Measurements from ENCODE around the gene DOCK2. TPM values are rescaled to one million over a fixed set of nuclear protein-coding genes. Genes with fewer than 3 reads are reported as not detected.

Gene DOCK2
- total RNA-seq, 1 donor from 2014 or later = 13.6 TPM

DNA sequence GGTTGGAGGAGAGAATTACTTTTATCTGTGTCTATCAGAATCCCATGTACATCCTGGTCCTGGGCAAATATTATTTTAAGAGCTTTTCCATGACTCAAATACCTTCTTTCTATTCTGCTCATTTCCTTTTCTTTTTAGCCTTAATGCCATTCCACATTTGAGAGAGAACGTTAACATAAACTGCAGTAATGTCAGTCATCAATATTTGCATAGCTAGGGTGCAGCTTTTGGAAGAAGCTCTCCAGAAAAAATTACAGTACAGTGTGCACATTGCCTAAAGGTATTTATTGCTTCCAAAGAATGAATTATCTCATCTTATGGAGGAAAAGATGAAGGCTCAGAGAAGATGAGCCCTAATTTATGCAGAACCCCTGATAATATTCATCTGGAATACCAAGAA lies 284.9 kb downstream of the DOCK2 start:
- H3K4me1 ChIP-seq (ENCODE audit: control insufficient read depth in 3 of 3, insufficient read depth in 3 of 3, low read length in 3 of 3) = no peaks in the 10 kb centered on the region
- no peaks in the 10 kb centered on the region for H3K9me3 ChIP-seq (ENCODE audit: control insufficient read depth in 3 of 3, low read length in 3 of 3)
- H3K9ac ChIP-seq (ENCODE audit: low read depth in 1 of 3, low read length in 3 of 3) = no peak overlapping the region
- H3K4me3 ChIP-seq (ENCODE audit: low read length in 3 of 3) = no peak overlapping the region
- H3K27ac ChIP-seq (ENCODE audit: low read depth, low read length) = no peak overlapping the region
- no peaks in the 10 kb centered on the region for H3K27me3 ChIP-seq (ENCODE audit: control insufficient read depth in 3 of 3, insufficient read depth in 3 of 3, low read length in 3 of 3)
- H3K36me3 ChIP-seq (ENCODE audit: control insufficient read depth in 3 of 3, insufficient read depth in 3 of 3, low read length in 3 of 3) = no peaks in the 10 kb centered on the region

DNA sequence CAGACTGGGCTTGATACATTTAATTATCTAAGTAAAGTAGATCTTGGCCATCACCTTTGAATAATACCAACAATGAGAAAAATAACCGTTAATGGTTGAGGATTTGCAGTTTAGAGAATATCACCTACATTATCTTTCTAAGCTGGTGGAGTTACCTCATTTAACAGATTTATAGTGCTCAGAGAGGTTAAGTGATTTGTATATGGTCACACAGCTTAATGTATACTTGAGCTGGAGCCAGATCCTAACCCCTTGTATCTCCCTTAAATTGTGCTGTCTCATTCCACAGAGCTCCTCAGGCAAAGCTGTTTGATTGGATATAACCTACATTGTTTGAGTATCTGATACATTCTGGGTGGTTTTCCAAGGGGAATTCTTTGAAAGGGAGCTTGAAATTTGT lies 285.4 kb downstream of the DOCK2 start:
- Histone ChIP-seq H3K9me3 (ENCODE audit: control insufficient read depth in 3 of 3, low read length in 3 of 3) (no peaks in the 10 kb centered on the region), H3K4me1 (ENCODE audit: control insufficient read depth in 3 of 3, insufficient read depth in 3 of 3, low read length in 3 of 3) (no peaks in the 10 kb centered on the region), H3K27me3 (ENCODE audit: control insufficient read depth in 3 of 3, insufficient read depth in 3 of 3, low read length in 3 of 3) (no peaks in the 10 kb centered on the region), H3K4me3 (ENCODE audit: low read length in 3 of 3) (no peak overlapping the region), H3K9ac (ENCODE audit: low read depth in 1 of 3, low read length in 3 of 3) (no peak overlapping the region), H3K36me3 (ENCODE audit: control insufficient read depth in 3 of 3, insufficient read depth in 3 of 3, low read length in 3 of 3) (no peaks in the 10 kb centered on the region), H3K27ac (ENCODE audit: low read depth, low read length) (no peak overlapping the region)

DNA sequence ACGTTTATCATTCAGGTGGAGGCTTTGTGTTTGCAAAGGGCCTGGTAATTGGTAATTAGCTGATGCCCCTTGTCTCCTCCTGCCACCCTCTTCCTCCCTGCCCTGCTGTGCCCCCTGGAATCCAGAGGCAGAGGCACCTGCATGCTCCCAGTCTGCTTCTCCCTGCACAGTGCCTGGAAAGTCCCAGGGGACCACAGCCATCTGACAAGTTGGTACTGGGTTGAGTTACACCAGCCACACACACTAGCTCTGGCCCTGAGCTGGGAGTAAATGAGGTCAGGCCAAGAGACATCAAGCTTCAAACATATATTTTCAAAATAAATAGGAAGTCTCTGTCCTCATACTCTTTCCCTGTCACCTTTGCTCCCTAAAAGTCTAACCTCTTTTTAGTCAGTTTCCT lies 286.9 kb downstream of the DOCK2 start:
- Histone ChIP-seq H3K27ac (ENCODE audit: low read depth, low read length) (no peak overlapping the region), H3K36me3 (ENCODE audit: control insufficient read depth in 3 of 3, insufficient read depth in 3 of 3, low read length in 3 of 3) (no peaks in the 10 kb centered on the region), H3K4me1 (ENCODE audit: control insufficient read depth in 3 of 3, insufficient read depth in 3 of 3, low read length in 3 of 3) (no peaks in the 10 kb centered on the region), H3K4me3 (ENCODE audit: low read length in 3 of 3) (no peak overlapping the region), H3K9me3 (ENCODE audit: control insufficient read depth in 3 of 3, low read length in 3 of 3) (no peaks in the 10 kb centered on the region), H3K27me3 (ENCODE audit: control insufficient read depth in 3 of 3, insufficient read depth in 3 of 3, low read length in 3 of 3) (peaks cover 0 to 3% (median 0%) of the 10 kb centered on the region in 3 donors), H3K9ac (ENCODE audit: low read depth in 1 of 3, low read length in 3 of 3) (no peak overlapping the region)

DNA sequence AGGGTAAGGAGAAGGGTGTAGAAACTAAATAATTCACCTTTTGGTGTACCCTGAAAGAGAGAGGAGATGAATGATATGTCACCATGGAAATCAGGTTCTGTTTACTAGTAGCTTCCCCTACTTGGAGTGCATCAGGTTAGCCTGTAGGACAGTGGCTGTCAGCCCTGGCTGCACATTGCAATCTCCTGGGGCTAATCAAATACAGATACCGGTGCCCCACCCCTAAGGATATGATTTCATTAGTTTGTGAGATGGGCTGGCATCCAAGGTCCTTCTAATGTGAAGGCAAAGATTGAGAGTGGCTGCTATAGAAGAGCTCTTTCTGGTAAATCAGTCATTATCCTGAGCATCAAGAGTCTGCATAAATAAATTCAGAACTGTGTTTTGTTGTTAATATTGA lies 296.1 kb downstream of the DOCK2 start:
- Histone ChIP-seq H3K4me3 (ENCODE audit: low read length in 3 of 3) (no peak overlapping the region), H3K27me3 (ENCODE audit: control insufficient read depth in 3 of 3, insufficient read depth in 3 of 3, low read length in 3 of 3) (peaks cover 0 to 2% (median 1%) of the 10 kb centered on the region in 3 donors), H3K27ac (ENCODE audit: low read depth, low read length) (no peak overlapping the region), H3K36me3 (ENCODE audit: control insufficient read depth in 3 of 3, insufficient read depth in 3 of 3, low read length in 3 of 3) (no peaks in the 10 kb centered on the region), H3K4me1 (ENCODE audit: control insufficient read depth in 3 of 3, insufficient read depth in 3 of 3, low read length in 3 of 3) (no peaks in the 10 kb centered on the region), H3K9ac (ENCODE audit: low read depth in 1 of 3, low read length in 3 of 3) (no peak overlapping the region), H3K9me3 (ENCODE audit: control insufficient read depth in 3 of 3, low read length in 3 of 3) (no peaks in the 10 kb centered on the region)

DNA sequence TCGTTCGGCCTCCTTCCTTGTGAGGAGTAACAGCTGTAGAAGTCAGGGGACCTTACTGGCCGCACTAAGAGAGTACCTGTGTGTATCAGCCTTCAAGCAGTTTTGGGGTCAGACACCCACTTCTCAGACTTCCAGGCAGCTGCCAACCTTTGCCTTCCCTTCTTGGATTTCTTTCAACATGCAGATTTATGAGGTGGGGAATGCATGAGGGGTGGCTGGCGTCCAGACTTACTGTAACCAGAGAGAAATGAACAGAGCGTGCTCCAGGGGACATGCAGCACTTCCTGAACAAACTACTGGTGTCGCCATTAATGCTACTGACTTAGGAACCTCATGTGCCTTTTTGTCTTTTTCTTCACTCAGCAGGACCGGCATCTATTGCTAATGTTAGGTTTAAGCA lies 296.5 kb downstream of the DOCK2 start:
- H3K9me3 ChIP-seq (ENCODE audit: control insufficient read depth in 3 of 3, low read length in 3 of 3) = no peaks in the 10 kb centered on the region
- no peak overlapping the region for H3K9ac ChIP-seq (ENCODE audit: low read depth in 1 of 3, low read length in 3 of 3)
- H3K4me1 ChIP-seq (ENCODE audit: control insufficient read depth in 3 of 3, insufficient read depth in 3 of 3, low read length in 3 of 3) = no peaks in the 10 kb centered on the region
- no peaks in the 10 kb centered on the region for H3K36me3 ChIP-seq (ENCODE audit: control insufficient read depth in 3 of 3, insufficient read depth in 3 of 3, low read length in 3 of 3)
- peaks cover 0 to 2% (median 0%) of the 10 kb centered on the region in 3 donors for H3K27me3 ChIP-seq (ENCODE audit: control insufficient read depth in 3 of 3, insufficient read depth in 3 of 3, low read length in 3 of 3)
- H3K27ac ChIP-seq (ENCODE audit: low read depth, low read length) = no peak overlapping the region
- no peak overlapping the region for H3K4me3 ChIP-seq (ENCODE audit: low read length in 3 of 3)

DNA sequence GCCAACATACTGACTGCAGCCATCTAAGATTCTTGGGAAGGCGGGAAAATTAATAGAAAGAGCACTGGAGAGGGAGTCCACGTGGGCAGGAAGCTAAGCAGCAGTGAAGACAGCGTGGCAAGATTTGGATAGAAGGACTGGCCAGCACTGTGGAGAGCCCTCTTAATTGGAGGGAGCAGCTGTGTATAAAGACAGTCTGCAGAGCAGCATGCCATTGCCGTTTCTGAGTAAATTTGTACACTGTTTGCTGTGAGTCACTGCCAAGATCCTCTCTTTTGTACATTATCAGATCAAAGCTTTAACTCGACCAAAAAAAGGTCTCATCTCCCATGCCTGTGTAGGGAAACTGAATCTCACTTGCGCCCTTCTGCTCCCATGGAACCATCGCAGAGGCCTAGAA lies 297.9 kb downstream of the DOCK2 start:
- Histone ChIP-seq H3K27ac (ENCODE audit: low read depth, low read length) (no peak overlapping the region), H3K9me3 (ENCODE audit: control insufficient read depth in 3 of 3, low read length in 3 of 3) (no peaks in the 10 kb centered on the region), H3K27me3 (ENCODE audit: control insufficient read depth in 3 of 3, insufficient read depth in 3 of 3, low read length in 3 of 3) (peaks cover 0 to 2% (median 0%) of the 10 kb centered on the region in 3 donors)

DNA sequence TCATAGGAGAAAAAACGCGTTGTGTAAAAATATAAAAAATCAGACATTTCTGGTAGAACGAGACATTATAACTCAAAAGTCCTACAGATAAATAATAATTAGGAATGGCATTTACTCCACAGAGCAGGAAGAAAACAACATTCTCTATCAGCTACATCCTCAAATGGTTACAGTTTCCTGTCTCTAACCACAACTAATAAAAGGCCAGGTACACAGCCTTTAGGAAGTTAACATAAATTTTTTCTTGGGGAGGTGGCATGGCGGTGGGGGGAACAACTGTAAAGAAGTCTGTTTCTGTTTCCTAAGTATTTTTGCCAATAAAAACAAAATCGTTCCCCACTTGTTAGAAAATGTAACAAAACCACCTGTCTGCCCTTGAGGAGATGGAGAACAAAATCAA lies 298.7 kb downstream of the DOCK2 start:
- Histone ChIP-seq H3K27ac (ENCODE audit: low read depth, low read length) (no peak overlapping the region), H3K36me3 (ENCODE audit: control insufficient read depth in 3 of 3, insufficient read depth in 3 of 3, low read length in 3 of 3) (no peaks in the 10 kb centered on the region), H3K4me1 (ENCODE audit: control insufficient read depth in 3 of 3, insufficient read depth in 3 of 3, low read length in 3 of 3) (no peaks in the 10 kb centered on the region), H3K9me3 (ENCODE audit: control insufficient read depth in 3 of 3, low read length in 3 of 3) (no peaks in the 10 kb centered on the region), H3K4me3 (ENCODE audit: low read length in 3 of 3) (no peak overlapping the region), H3K27me3 (ENCODE audit: control insufficient read depth in 3 of 3, insufficient read depth in 3 of 3, low read length in 3 of 3) (peaks cover 0 to 2% (median 0%) of the 10 kb centered on the region in 3 donors), H3K9ac (ENCODE audit: low read depth in 1 of 3, low read length in 3 of 3) (no peak overlapping the region)

More for the DNA sequence above, 297.9 kb downstream of the DOCK2 start:
- H3K4me1 ChIP-seq (ENCODE audit: control insufficient read depth in 3 of 3, insufficient read depth in 3 of 3, low read length in 3 of 3) = no peaks in the 10 kb centered on the region
- no peak overlapping the region for H3K4me3 ChIP-seq (ENCODE audit: low read length in 3 of 3)
- no peak overlapping the region for H3K9ac ChIP-seq (ENCODE audit: low read depth in 1 of 3, low read length in 3 of 3)
- no peaks in the 10 kb centered on the region for H3K36me3 ChIP-seq (ENCODE audit: control insufficient read depth in 3 of 3, insufficient read depth in 3 of 3, low read length in 3 of 3)

DNA sequence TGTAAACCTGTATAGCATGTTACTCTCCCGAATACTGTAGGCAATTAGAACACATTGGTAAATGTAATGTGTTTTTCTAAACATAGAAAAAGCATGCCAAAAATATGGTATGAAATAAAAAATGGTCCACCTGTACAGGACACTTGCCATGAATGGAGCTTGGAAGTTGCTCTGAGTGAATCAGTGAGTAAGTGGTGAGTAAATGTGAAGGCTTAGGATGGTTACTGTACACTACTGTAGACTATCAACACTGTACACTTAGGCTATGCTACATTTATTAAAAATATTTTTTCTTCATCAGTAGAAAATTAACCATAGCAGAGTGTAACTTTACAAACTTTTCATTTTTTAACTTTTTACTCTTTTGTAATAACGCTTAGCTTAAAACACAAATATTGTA lies 301.4 kb downstream of the DOCK2 start:
- Histone ChIP-seq H3K36me3 (ENCODE audit: control insufficient read depth in 3 of 3, insufficient read depth in 3 of 3, low read length in 3 of 3) (no peaks in the 10 kb centered on the region), H3K4me3 (ENCODE audit: low read length in 3 of 3) (no peak overlapping the region), H3K9me3 (ENCODE audit: control insufficient read depth in 3 of 3, low read length in 3 of 3) (no peaks in the 10 kb centered on the region), H3K4me1 (ENCODE audit: control insufficient read depth in 3 of 3, insufficient read depth in 3 of 3, low read length in 3 of 3) (no peaks in the 10 kb centered on the region), H3K27me3 (ENCODE audit: control insufficient read depth in 3 of 3, insufficient read depth in 3 of 3, low read length in 3 of 3) (peaks cover 0 to 2% (median 0%) of the 10 kb centered on the region in 3 donors), H3K9ac (ENCODE audit: low read depth in 1 of 3, low read length in 3 of 3) (no peak overlapping the region), H3K27ac (ENCODE audit: low read depth, low read length) (no peak overlapping the region)

DNA sequence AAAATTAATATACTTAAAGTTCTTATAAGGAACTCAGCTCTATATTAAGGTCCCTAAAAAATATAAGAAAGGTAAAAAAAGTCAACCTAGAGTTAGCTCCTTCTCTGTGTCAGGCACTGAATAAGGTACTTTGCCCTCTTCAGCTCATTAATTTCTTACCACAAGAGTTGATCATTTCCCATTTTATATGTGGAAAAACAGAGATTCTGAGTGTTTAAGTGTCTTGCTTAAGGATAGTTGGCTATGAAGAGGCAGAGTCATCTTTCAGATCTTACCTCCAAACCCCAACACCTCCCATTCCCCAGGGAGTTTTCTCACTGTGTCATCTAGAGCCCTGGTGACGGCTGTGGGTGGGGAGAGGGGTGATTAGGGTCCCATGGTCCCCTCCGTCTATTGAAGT lies 302.7 kb downstream of the DOCK2 start:
- Histone ChIP-seq H3K9ac (ENCODE audit: low read depth in 1 of 3, low read length in 3 of 3) (no peak overlapping the region), H3K4me3 (ENCODE audit: low read length in 3 of 3) (no peak overlapping the region), H3K9me3 (ENCODE audit: control insufficient read depth in 3 of 3, low read length in 3 of 3) (no peaks in the 10 kb centered on the region), H3K27ac (ENCODE audit: low read depth, low read length) (no peak overlapping the region), H3K4me1 (ENCODE audit: control insufficient read depth in 3 of 3, insufficient read depth in 3 of 3, low read length in 3 of 3) (no peaks in the 10 kb centered on the region), H3K27me3 (ENCODE audit: control insufficient read depth in 3 of 3, insufficient read depth in 3 of 3, low read length in 3 of 3) (no peaks in the 10 kb centered on the region), H3K36me3 (ENCODE audit: control insufficient read depth in 3 of 3, insufficient read depth in 3 of 3, low read length in 3 of 3) (no peaks in the 10 kb centered on the region)

DNA sequence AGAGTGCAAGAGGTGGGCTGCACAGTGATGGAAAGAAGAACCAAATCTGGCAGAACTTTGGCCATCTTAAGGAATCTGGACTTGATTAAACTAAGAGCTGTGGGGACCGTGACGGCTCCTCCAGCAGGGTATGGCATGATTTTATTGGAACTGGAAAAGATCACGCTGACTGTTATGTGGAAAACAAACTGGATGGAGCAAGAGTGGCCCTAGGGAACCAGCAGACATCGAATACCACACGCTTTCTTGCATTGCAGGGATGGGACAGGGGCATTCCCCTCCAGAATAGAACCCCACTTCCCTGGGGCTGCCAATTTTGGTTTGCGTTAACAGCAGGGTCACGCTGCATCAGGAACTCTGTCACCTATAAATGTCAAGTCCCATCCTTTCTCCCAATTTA lies 304.5 kb downstream of the DOCK2 start:
- no peaks in the 10 kb centered on the region for H3K4me1 ChIP-seq (ENCODE audit: control insufficient read depth in 3 of 3, insufficient read depth in 3 of 3, low read length in 3 of 3)
- no peak overlapping the region for H3K9ac ChIP-seq (ENCODE audit: low read depth in 1 of 3, low read length in 3 of 3)
- H3K4me3 ChIP-seq (ENCODE audit: low read length in 3 of 3) = no peak overlapping the region
- no peaks in the 10 kb centered on the region for H3K27me3 ChIP-seq (ENCODE audit: control insufficient read depth in 3 of 3, insufficient read depth in 3 of 3, low read length in 3 of 3)
- no peaks in the 10 kb centered on the region for H3K36me3 ChIP-seq (ENCODE audit: control insufficient read depth in 3 of 3, insufficient read depth in 3 of 3, low read length in 3 of 3)
- H3K9me3 ChIP-seq (ENCODE audit: control insufficient read depth in 3 of 3, low read length in 3 of 3) = no peaks in the 10 kb centered on the region
- no peak overlapping the region for H3K27ac ChIP-seq (ENCODE audit: low read depth, low read length)

DNA sequence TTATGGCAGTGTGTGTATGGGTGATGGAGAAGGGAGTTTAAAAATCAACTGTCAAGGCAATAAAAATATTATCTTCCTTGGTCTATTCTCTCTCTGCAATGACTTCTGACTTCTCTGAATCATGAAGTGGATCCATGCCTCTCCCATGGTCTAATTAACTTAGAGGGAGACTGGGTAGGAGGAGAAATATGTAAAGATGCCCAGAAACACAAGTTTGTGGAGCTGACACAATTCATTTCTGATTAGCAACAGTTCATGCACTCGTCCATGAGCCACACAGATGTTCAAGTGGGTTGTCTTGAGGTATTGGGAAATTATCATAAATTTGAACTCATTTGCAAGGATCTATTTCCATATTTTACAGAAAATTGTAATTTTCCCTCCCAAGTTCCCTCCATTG lies 305.1 kb downstream of the DOCK2 start:
- Histone ChIP-seq H3K9ac (ENCODE audit: low read depth in 1 of 3, low read length in 3 of 3) (no peak overlapping the region), H3K36me3 (ENCODE audit: control insufficient read depth in 3 of 3, insufficient read depth in 3 of 3, low read length in 3 of 3) (no peaks in the 10 kb centered on the region)

More for the DNA sequence above, 305.1 kb downstream of the DOCK2 start:
- Histone ChIP-seq H3K4me3 (ENCODE audit: low read length in 3 of 3) (no peak overlapping the region), H3K9me3 (ENCODE audit: control insufficient read depth in 3 of 3, low read length in 3 of 3) (no peaks in the 10 kb centered on the region), H3K27me3 (ENCODE audit: control insufficient read depth in 3 of 3, insufficient read depth in 3 of 3, low read length in 3 of 3) (no peaks in the 10 kb centered on the region), H3K27ac (ENCODE audit: low read depth, low read length) (no peak overlapping the region), H3K4me1 (ENCODE audit: control insufficient read depth in 3 of 3, insufficient read depth in 3 of 3, low read length in 3 of 3) (no peaks in the 10 kb centered on the region)
